Left ventricle myocardium inferior (tissue), 1 donor: ENCODE data around the gene TIGD6. TPM values are rescaled to one million over a fixed set of nuclear protein-coding genes. Genes with fewer than 3 reads are reported as not detected.
"Not testable (repeated sequence)": the region's sequence is repeated elsewhere in the genome, so short reads cannot be mapped to it uniquely, and the experiment has no call there.

Source experiments
- DNase-seq: peaks from one replicate; pipeline ENCODE4 v3.0.0-alpha.2; 2020
- H3K27ac ChIP-seq: fragments of 200-600 bp; replicated peaks from 2 replicates; pipeline ENCODE4 v1.8.0; 2021
- H3K27me3 ChIP-seq: fragments of 200-600 bp; 2 replicates; pipeline ENCODE4 v1.8.0; 2021; ENCODE audit warnings: low read depth
- H3K36me3 ChIP-seq: fragments of 200-600 bp; 2 replicates; pipeline ENCODE4 v1.8.0; 2021
- H3K4me1 ChIP-seq: fragments of 200-600 bp; 2 replicates; pipeline ENCODE4 v1.8.0; 2021
- H3K4me3 ChIP-seq: fragments of 200-600 bp; 2 replicates; pipeline ENCODE4 v1.8.0; 2021; ENCODE audit warnings: mild to moderate bottlenecking, moderate library complexity
- H3K9me3 ChIP-seq: fragments of 200-600 bp; replicated peaks from 2 replicates; pipeline ENCODE4 v1.8.0; 2021
- CTCF ChIP-seq: fragments of 200-600 bp; IDR thresholded peaks from 2 replicates; pipeline ENCODE4 v1.8.0; 2021; ENCODE audit warnings: antibody characterized with exemption, mild to moderate bottlenecking, borderline replicate concordance
- intact Hi-C: fragments of 100-400 bp; cut with micrococcal nuclease; formaldehyde crosslinking; loops from one replicate; pipeline ENCODE4 v1.11.0; 2022
- total RNA-seq: library from RNA; stranded (reverse); fragmentation: NEBNext Ultra II Directional; extraction: Animal tissue kit (Norgen Biotek cat#: 25700); gene quantifications from one replicate; pipeline ENCODE4 v1.2.1, GENCODE V29; 2021
- donor health status: DM: no; HTN: yes; CAD: no; lungs with severe emphysema.

TIGD6 gene
- total RNA-seq, 1 donor from 2014 or later = 2.8 TPM

DNA sequence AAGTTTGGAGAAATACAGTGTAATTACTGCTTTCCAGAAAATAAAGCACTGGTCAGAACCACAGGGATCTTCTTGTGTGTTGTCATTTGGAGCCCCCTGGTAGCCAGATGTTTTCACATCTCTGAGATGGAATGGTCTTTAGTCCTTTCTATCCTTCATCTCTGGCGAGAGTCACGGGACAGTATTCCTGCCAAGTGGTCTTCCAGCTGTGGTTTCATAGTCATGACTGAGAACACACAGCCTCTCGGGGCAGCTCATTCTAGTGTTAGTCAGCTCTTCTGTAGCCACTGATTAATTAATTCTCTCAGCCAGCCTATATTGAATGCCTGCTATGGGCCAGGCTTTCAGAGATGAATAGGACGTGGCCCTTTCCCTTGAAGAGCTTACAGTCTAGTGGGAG is 34.2 kb upstream of the TIGD6 start:
- H3K9me3 ChIP-seq = no peaks in the 10 kb centered on the region
- intact Hi-C loops = no loop called here

DNA sequence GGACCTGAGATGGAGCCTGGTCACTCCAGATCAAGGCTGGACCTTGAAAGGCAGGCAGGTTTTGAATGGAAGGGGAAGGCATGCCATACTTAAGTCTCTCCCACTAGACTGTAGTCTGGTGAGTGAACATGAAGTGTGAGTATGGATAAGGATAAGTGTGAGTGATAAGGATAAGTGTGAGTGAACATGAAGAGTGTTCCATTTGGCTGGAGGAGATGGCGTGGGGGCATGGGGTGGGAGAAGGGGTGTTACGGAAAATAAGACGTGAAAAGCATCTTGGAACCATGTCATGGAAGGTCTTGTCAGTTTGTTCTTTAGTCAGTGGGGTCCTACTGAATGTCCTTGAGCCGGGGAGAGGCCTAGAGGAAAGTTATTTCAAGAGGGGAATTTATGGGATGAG is 32.9 kb upstream of the TIGD6 start:
- intact Hi-C loops = no loop called here
- Histone ChIP-seq H3K27ac (no peak overlapping the region), H3K9me3 (no peaks in the 10 kb centered on the region), H3K36me3 (peaks cover 97% of the 10 kb centered on the region), H3K4me1 (peaks cover 31% of the 10 kb centered on the region), H3K27me3 (no peaks in the 10 kb centered on the region), H3K4me3 (no peak overlapping the region)
- TF ChIP-seq CTCF = no peak
- DNase-seq = no peak

More for the DNA sequence above, 34.2 kb upstream of the TIGD6 start:
- Histone ChIP-seq H3K36me3 (peaks cover 96% of the 10 kb centered on the region), H3K27me3 (no peaks in the 10 kb centered on the region), H3K27ac (no peak overlapping the region), H3K4me3 (no peak overlapping the region), H3K4me1 (peaks cover 34% of the 10 kb centered on the region)
- no peak for DNase-seq
- no peak for TF ChIP-seq CTCF

DNA sequence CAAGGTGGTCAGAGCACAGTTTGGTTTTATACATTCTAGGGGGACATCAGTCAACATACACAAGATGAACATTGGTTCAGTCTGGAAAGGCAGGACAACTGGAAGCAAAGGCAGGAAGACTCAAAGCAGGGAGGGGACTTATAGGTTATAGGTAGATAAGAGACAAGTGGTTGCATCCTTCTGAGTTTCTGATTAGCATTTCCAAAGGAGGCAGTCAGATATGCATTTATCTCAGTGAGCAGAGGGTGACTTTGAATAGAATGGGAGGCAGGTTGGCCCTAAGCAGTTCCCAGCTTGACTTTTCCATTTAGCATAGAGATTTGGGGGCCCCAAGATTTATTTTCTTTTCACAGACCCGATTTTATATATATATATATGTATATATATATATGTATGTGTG is 27.6 kb upstream of the TIGD6 start:
- peaks cover 43% of the 10 kb centered on the region for H3K4me1 ChIP-seq
- DNase-seq, H3K27ac ChIP-seq, H3K4me3 ChIP-seq, H3K27me3 ChIP-seq, H3K9me3 ChIP-seq: not testable (repeated sequence)
- intact Hi-C loops = loop anchor here (10.0 kb wide), 1 partner anchor 187 kb away; no protein-coding TSS in a partner anchor
- H3K36me3 ChIP-seq = peaks cover 92% of the 10 kb centered on the region

DNA sequence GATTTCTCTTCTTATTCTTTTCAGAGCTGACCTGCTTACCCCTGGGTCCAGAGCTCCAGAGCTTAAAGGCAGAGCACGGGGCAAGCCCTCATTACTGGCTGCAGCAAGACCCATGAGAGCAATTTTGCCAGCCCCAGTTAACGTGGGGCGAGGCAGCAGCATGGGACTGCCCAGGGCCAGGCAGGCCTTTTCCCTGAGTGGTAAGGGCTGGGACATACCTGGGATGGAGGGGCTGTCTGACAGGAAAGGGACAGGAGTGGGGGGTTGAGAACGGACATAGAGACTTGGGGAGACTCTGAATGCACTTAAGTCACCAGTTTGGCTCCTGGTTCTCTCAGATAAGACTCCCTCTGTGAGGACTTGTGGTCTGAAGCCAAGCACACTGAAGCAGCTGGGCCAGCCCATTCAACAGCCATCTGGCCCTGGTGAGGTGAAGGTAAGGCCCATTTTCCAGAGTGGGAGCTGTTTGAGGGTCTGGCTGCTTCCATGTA is 26.3 kb upstream of the TIGD6 start:
- Histone ChIP-seq H3K27me3 (no peaks in the 10 kb centered on the region), H3K27ac (no peak overlapping the region), H3K9me3 (no peaks in the 10 kb centered on the region), H3K36me3 (peaks cover 79% of the 10 kb centered on the region), H3K4me1 (peaks cover 55% of the 10 kb centered on the region), H3K4me3 (no peak overlapping the region)
- intact Hi-C loops = loop anchor here (10.0 kb wide), 1 partner anchor 188 kb away; no protein-coding TSS in a partner anchor
- no peak for DNase-seq
- TF ChIP-seq CTCF = no peak

DNA sequence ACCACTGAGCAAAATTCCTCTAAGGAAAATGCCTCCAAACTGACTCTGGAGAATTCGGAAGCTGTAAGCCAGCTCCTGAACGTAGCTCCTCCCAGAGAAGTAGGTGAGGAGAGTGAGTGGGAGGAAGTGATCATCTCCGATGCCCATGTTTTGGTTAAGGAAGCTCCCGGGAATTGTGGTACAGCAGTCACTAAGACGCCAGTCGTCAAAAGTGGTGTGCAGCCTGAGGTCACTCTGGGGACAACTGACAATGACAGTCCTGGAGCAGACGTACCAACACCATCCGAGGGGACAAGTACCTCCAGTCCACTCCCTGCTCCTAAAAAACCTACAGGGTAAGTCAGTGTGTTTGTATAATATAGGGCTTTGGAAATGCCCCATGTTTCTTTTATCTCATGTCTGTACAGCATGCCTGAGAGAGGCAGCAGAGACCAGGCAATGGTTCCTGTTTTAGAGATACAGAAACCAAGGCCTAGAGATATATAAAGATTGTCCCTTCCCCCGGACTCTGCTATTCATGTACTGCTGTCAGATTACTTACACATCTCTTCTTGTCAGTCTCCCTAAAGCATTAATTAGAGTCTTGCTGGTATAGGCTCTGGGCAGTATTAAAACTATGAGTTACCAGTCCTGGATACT is 24.0 kb upstream of the TIGD6 start:
- peak; percentile 45 for TF ChIP-seq CTCF
- Histone ChIP-seq H3K4me1 (peaks cover 60% of the 10 kb centered on the region), H3K27me3 (no peaks in the 10 kb centered on the region), H3K27ac (peak overlapping the region; percentile 86), H3K36me3 (peaks cover 79% of the 10 kb centered on the region), H3K4me3 (peak overlapping the region; percentile 9), H3K9me3 (no peaks in the 10 kb centered on the region)
- intact Hi-C loops = loop anchor here (10.0 kb wide), 1 partner anchor 190 kb away; no protein-coding TSS in a partner anchor
- no peak for DNase-seq

- no peaks in the 10 kb centered on the region for H3K9me3 ChIP-seq
- H3K27me3 ChIP-seq = no peaks in the 10 kb centered on the region
- peaks cover 82% of the 10 kb centered on the region for H3K36me3 ChIP-seq
- H3K4me3 ChIP-seq = no peak overlapping the region
- intact Hi-C loops = loop anchor here (10.0 kb wide), 1 partner anchor 192 kb away; no protein-coding TSS in a partner anchor
- TF ChIP-seq CTCF = no peak
- DNase-seq = no peak
- peak overlapping the region; percentile 86 for H3K27ac ChIP-seq
- peaks cover 60% of the 10 kb centered on the region for H3K4me1 ChIP-seq
Measured at GRCh38 chr5:150023136-150023535, 22.7 kb upstream of the TIGD6 start.
